HT1080 (cell line): ENCODE measurements around the gene BASP1. TPM values are rescaled to one million over a fixed set of nuclear protein-coding genes. Genes with fewer than 3 reads are reported as not detected.
"Not testable (repeated sequence)": the region's sequence is repeated elsewhere in the genome, so short reads cannot be mapped to it uniquely, and the experiment has no call there.

Experiments
- DNase-seq: peaks from one replicate; pipeline ENCODE4 v3.0.0-alpha.2; 2015; ENCODE audit warnings: low read depth
- total RNA-seq: library from RNA; depleted of rRNA; stranded (reverse); fragments of >200 nt; shearing (Covaris generic); gene quantifications from 2 replicates; pipeline ENCODE4 v1.2.3, GENCODE V29; 2014

The BASP1 gene
- total RNA-seq, 1 experiment from 2014 or later, result 149 TPM

DNA sequence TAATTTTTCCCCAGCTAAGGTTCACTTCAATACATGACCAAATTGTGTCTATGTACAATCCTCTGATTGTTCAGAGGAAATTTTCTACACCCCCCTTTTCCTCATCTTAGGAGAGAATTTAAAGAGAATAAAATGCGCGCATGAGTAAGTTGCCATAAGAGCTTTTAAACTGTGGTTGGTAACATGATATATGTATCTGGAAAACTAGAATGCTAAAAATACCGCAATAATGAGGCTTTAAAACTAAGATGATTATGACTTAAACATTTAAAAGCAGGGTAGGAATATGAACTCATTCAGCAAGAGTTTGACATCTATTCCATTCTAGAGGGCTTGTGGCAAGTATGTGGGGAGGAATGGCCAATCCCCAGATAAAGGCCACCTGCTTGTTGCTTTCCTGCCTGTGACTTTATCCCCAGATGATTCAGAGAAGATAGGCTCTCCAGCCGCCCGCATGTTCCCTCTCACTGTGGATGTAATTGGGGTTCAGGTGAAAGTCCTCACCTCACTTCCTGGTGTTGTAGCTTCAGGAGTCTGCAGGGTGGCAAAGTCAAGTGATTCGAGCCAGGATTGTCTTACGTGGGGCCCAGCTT, 26.5 kb upstream of the BASP1 start:
- DNase-seq, result no peak

DNA sequence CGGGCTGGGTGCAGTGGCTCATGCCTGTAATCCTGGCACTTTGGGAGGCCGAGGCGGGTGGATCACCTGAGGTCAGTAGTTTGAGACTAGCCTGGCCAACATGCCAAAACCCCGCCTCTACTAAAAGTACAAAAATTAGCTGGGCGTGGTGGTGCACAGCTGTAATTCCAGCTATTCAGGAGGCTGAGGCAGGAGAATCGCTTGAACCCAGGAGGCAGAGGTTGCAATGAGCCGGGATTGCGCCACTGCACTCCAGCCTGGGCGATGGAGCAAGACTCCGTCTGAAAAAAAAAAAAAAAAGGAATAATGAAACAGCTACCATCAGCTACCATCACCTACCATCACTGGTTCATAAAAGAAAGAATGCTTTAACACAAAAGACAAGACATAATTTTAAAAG, 25.9 kb upstream of the BASP1 start:
- DNase-seq, result not testable (repeated sequence)

DNA sequence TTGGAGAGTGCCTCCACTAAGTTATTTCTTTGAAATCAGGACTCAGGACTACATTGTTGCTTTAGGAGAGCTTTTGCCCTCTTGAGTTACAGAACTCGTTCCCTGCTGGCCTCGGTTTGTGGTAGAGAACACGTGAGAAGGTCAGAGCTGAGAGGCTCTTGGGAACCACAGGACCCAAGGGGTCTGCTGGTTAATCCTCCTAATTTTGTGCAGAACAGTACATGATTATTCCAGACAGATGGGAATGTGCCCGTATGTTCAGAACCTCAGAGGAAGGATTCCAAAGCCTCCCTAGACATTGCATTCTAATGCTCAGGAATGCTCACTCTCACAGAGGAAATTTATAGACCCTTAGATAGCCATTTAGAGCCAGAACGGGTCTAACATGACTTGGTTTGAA, 25.2 kb upstream of the BASP1 start:
- DNase-seq, result no peak

DNA sequence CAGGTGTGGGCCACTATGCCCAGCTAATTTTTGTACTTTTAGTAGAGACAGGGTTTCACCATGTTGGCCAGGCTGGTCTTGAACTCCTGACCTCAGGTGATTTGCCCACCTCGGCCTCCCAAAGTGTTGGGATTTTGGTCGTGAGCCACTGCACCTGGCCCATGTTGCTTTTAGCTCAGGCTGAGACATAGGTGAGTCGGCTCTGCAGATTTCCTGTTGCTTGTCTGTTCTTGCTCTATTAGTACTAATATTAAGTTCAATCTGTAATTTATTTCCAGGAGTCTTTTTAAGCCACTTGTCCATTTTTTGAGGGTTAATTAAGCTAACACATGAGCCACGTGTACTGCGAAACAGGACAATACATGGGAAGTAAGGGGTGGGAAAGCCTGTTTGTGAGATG, 21.4 kb upstream of the BASP1 start:
- no peak for DNase-seq

DNA sequence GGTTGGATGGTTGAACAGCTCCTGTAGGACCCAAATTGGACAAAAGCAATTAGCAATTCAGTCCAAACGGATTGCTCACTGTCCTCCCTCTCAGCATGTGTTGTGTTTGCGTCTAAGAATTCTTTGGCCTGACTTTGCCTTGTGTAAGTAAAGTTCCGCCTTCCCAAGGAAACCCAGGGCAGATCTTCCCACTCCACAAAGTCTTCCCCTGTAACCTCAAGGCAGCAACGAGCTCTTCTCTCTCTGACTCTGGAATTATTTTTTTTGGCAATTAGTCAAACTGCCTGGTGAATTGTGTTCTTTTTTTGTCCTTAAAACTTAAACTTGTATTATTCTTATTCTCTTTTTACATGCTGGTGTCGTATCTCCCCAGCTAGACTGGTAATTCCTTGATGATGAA, 20.7 kb upstream of the BASP1 start:
- DNase-seq, result no peak

DNA sequence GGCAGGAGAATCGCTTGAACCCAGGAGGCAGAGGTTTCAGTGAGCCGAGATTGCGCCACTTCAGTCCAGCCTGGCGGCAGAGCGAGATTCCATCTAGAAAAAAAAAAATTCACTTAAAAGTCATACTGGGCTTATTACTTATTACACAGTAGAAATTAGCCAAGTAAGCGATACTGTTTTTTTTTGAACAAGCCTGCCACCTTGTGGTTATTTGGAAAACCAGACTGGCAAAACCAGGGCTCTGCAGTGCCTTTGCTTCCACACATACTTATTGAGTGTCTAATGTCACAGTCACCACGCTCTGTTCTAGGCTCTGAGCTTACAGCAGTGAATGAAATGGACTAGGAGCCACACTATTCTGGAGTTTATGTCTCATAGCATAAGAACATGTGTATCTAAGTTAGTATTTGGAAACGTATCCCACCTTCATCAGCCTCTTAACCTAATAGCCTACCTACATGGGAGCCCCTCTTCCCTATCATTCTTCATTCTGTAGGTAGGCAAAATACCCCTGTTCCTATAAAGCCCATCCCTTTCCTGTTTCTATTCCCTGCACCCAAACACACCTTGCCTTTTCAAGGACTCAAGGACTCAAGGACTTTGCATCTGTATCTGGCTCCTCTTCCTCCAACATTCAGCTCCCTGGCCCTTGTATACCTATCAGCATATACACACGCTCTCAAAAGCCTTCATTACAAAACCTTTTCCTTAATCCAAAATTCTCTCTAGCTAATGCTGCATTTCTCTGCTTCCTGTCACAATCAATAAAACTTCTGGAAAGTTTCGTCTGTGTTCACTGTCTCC, 13.9 kb upstream of the BASP1 start:
- peak; percentile 88 for DNase-seq

DNA sequence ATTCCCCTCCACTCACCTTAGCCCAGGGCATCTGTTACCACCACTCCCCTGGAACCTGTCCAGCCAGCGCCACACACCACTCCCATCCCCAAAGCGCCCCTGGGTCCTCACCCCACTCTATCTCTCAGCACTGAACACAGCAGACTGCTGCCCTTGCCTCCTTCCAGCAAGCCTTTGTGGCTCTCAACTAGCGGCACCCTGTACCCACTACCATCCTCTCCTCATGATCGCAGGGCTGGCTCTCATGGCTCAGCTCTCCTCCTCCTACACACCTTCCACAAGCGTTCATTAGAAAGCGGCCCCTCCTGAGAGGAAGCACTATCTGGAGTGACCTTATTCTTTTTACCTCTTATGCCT, 13.3 kb upstream of the BASP1 start:
- DNase-seq, result no peak

DNA sequence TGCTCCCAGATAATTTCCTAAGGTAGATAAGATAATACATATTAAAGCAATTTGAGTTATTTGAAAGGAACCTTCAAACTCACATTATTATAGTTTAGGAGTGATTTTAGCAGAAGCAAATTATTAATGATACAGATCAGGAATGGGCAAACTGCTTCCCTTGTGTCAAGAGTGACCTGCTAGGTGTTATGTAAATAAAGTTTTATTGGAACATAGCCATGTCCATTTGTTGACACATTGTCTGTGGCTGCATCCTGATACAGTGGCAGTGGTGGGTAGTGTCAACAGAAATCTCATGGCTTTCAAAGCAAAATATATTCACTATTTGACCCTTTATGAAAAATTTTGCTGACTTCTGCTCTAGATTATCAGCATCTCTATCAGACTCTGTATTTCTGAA, 11.4 kb upstream of the BASP1 start:
- no peak for DNase-seq

DNA sequence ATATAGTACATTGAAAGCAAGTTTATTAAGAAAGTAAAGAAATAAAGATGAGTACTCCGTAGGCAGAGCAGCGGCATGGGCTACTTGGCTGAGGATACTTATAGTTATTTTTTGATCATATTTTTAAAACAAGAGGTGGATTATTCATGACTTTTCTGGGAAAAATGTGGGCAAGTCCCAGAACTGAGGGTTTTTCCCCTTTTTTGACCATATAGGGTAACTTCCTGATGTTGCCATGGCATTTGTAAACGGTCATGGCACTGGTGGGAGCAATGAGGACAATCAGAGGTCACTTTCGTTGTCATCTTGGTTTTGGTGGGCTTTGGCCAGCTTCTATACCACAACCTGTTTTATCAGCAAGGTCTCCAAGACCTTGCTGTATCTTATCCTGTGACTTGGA, 5.2 kb upstream of the BASP1 start:
- DNase-seq, result no peak

DNA sequence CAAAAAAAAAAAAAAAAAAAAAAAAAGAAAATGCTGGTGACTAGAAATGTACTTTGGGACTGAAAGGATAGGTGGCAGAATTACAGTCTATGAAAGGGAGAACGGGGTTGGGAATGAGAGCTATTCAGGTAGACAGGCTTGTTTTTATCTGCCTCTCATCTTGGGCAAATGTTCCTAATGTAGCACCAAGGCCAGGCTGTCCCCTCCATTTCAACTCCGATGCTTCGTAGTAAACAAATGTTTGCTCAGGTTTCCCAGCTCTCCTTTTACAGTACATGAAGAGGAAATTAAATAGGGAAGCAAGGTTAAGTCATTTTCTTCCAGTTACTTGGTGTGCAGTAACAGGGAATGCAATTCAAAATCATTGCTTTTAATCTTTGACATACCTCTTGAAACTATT, 4.4 kb upstream of the BASP1 start:
- no peak for DNase-seq

DNA sequence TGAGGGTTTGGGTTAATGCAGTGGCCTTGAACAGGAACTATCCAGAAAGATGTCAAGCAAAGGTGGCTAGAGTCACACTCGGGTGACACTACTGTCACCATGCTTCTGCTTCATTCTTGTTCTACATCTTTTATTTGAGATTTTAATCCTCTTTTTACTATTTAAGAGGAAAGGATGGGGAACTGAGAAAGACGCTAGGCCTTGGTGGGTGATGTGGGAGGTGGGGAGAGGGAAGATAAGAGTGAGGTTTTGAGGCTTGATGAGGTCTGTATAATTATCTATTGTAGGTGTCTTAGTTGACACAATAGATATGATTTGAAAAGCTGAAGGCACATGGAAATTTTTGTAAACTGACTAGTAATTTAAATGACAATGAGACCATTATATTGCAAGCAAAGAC, 3.5 kb upstream of the BASP1 start:
- no peak for DNase-seq

DNA sequence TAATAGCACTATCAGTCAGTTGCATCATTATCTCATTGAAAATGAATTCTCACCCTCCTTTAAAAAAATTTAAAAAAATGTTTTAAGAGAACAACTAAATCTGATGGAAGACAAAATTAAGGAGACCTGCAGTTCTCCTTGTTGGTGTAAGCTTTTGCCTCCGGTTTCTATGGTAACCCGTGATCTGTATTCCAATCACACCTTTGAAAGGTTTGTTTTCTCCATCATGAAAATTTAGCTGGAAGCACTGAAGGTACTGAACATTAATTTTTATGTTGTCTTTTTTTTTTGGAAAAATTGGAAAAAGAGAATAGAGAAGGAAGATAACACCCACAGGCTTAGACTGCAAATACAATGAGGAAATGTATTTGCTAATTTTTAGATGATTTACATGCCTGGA, 2.5 kb upstream of the BASP1 start:
- DNase-seq, result no peak

DNA sequence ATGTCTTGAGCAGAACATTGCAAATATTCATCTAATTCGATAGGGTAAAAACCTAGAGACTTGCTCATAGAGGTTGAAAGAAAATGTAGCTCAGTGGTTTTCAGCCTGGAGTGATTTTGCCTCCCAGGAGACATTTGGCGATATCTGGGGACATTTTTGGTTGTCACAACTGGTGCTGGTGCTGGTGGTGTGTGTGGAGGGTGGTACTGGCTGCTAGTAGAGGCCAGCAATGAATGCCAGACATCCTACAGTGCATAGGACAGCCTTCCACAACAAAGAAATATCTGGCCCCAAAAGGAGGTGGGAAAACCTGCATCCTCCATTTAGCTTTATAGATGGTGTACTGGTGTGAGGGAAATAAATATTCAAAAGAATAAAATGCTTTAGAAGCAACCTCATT, 2.1 kb upstream of the BASP1 start:
- no peak for DNase-seq

DNA sequence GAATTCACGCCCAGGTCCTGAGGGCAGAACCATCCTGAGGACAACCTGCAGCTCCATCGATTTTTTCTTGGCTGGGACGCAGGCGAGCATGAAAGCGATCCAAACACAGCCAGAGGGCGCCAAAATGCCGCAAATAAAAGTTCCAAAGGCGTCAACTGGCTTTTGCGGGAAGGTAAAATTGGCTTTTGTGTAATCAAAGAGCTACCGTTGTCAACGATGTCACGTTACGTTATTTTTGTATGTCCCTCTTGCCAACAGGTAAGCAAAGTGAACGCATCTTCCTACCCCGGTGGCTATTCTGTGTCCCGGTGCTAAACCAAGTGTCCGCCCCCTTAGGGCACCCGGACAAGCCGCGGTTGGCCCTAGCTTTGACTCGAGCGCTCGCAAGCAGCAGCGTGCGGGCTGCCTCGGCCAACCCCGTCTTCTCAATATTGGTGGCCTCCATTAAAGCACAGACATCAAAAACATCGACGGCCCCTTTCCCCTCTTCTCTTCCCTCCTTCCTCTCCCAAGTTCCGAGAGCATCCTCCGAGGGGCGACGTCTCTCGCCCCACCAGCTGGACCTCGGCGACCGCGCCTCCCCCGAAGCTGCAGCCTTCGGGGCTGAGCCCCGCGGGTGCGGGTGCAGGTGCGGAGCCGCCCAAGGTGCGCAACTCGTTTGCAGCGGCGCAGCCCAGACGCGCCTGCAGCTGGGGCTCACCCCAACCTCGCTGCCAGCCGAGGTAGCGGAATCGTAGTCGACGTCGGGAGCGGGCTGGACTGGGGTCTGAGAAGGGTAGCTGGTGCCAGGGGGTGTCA, 1.1 kb upstream of the BASP1 start:
- DNase-seq, result peak; percentile 84

DNA sequence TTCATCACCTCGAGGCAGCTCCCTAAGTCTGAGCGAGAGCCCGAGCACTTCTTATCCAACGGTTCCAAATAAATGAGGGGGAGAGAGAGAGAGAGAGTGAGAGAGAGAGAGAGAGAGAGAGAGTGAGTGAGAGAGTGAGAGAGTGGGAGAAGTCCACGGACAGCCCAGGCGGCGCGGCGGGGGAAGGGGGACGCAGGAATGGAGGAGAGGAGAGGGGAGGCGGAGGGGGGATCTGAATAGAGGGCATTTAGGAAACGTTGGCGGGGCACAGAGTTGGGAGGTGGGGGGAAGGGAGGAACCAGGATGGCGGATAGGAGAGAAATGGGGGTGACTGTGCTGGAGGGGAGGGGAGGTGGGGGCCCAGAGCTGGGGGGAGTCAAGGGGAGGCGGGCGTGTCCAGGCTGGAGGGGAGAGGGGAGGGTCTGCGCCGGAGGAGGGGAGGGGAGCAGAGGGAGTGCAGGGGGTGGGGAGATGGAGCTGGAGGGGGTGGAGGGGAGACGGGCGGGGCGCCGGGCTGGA, 398 bp upstream of the BASP1 start:
- no peak for DNase-seq

DNA sequence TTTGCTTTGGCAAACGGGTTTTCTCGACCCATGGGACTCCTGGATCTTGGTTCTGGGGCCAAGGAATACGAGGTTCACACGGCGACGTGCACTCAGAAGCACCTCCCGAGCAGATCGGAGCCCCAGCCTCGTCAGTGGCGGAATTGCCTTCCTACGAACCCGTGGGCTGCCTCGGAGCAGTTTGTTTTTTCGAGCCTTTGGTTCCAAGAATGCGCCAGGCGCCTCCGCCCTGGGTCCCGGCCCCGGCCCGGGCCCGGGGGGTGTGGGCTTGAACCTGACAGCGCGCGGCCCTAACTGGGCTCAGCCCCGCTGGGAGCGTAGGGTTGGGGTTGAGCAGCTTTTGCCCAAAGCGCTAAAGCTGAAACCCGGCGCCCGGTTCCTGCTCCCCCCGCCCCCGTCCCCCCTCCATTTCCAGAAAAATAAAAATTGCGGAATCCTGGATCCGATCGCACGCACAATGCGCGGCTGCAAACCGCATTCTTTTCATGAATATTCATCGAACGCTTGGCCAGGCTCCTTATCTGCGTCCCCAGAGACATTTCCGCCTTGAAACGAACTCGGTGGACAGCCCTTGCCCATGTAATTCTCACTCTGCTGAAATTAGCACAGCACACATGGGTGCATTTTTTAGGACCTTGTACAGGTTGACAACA, 1.0 kb downstream of the BASP1 start:
- no peak for DNase-seq

DNA sequence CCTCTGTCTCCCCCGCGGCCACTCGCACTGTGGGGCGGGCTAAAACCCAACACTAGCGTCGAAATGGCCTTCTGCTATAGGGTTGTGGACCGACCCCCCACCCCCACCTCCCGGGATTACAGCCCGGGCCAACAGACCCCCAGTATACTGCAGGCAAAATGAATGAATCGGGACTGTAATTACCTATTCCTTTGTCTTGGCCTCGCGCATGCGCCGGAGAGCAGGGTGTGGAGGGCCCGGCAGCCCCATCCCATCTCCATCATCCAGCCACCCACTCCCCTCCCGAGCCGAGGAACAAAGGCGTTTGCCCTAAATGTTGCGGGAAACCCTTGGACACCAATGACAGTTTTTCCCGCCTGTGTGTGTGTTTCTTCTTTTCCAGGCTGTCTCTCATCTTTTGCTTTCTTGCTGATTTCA, 1.6 kb downstream of the BASP1 start:
- no peak for DNase-seq

DNA sequence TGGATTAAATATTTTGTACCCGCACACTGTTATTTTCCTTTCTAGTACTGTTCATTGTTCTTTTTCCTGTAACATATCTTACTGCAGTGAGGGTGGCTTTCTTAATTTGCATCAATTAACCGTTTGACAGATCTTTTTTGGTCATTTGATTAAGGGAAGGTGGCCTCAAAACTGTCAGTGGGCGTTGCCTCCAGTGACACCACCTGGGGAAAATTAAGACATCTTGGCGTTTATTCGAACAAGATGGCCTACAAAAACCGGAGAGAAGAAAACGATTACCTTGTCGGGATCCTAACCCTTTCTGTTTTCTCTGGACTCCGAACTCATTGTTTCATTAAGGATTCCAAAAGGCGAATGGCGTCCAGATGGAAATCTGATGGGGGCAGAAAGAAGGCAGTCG, 2.0 kb downstream of the BASP1 start:
- DNase-seq, result no peak

DNA sequence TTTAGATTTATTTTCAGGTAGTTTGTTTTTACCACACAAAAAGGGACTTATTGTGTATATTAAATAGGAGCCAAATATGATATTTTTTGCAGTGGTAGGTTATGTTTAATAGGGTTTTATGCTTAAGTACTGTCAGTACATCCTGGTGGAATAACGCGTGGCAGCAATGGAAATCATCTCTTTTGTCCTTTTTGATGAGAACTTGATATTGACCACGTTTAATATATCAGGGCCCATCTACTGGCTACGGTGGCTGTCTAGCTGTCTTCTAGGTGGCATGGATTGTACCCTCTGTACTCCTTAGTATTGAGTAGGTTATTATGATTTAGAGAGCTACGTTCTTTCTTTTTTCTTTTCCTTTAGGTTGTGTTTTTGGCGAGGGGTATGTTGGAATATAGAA, 2.6 kb downstream of the BASP1 start:
- DNase-seq, result no peak

DNA sequence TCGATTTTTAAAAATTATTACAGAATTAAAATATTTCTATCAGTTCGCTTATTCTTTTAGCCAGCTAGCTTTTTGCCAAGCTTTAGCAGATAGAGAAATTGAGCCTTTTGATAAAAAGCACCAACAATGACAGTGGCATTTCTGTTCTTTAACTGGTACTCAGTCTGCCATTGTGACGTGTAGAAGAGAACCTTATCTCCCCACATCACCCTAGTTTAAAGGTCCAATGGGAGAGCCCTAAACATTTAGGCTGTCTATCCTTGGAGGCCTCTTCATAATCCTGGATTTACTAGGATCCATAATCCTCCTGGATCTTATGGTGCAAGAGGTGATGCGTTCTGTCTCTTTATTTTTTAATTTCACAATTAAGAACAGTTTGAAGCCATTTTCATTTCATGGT, 3.0 kb downstream of the BASP1 start:
- DNase-seq, result no peak

DNA sequence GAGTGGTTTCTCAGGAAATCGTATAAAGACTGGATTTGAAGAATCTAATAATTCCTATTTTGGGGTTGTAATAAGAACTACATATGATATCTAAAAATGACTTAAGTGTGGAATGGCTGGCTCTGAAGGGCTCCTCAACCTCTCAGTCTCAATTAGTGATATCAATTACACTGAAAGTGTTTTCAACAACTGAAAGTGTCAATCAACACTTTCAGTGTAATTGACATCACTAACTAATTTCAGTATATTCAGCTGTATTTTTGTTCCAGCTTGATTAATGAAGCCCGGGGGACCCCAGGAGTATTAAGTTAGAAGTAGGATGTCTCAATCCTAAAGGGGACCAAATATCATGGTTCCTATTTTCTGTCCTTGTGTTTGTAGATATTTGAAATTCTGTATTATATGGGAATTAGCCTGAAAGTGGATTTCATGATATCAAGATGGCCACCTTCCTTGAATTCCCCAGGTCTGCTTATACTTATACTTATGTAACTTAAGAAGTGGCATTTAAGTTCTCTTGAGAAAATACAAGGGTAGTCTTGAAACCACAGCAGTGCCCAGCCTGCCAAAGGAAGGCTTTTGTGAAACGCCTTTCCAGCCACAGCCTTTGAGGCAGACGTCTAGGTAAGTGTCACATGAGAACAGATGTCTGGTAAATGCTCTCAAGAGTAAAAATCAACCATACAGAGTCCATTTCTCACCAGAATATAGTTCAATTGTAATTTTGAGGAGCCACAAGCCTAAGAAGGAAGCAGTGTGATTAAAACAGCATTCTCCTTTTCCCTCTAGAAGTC, 4.6 kb downstream of the BASP1 start:
- DNase-seq, result no peak
